Measurements from ENCODE around the gene GALNT5.
"Not testable (repeated sequence)": the region's sequence is repeated elsewhere in the genome, so short reads cannot be mapped to it uniquely, and the experiment has no call there.

GALNT5 gene

DNA sequence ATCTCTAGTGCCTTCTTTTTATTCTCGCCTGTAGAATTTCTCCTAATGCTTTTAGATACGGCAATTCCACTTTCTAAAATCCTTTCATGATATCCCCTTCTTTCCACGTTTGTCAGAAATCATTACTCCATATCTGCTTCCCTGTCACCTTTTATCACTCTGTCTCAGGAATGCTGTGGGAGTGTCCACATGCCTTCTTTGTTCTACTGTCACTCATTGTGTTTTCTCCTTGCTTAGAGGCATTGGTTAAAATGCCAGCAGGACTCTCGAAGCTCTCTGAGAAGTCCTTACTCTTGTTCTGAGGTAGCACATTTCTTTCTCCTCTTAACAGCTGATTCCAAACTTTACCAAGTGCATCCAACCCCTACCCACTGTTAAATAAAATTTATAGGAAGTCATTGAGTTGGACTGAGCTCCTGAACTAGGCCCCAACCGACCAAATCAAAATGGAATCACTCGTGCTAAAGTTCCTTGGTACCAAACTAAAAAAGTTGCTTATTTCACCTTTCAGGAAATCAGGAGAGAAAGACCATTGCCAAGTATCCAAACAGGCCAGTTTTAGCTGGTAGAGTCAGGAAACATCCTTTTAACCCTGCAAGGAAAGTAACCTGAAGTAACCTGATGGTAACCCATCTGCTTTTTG is 10.6 kb upstream of the GALNT5 start:
- DNase-seq (ENCODE audit: low spot score) = no peak

DNA sequence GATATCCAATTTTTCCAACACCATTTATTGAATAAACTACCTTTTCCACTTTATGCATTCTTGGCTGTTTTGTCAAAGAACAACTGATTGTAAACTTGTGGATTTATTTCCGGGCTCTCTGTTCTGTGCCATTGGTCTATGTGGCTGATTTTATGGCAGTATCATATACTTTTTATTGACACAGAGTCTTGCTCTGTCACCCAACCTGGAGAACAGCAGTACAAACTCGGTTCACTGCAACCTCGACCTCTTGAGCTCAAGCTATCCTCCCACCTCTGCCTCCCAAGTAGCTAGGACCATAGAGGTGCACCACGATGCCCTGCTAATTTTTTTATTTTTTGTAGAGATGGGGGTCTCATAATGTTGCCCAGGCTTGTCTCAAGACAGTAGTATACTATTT is 6.7 kb upstream of the GALNT5 start:
- DNase-seq (ENCODE audit: low spot score) = no peak

DNA sequence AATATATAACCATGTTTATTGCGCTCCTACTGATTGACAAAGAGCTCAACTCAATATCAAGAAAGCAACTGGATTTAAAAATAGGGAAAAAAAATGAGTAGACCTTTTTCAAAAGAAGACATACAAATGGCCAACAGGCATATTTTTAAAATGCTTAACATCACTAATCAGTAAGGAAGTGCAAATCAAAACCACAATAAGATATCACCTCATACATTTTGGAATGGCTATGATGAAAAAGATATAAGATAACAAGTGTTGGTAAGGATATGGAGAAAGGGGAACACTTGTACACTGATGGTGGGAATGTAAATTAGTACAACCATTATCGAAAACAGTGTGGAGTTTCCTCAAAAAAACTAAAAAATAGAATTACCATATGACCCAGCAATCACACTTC is 5.6 kb upstream of the GALNT5 start:
- no peak for DNase-seq (ENCODE audit: low spot score)

DNA sequence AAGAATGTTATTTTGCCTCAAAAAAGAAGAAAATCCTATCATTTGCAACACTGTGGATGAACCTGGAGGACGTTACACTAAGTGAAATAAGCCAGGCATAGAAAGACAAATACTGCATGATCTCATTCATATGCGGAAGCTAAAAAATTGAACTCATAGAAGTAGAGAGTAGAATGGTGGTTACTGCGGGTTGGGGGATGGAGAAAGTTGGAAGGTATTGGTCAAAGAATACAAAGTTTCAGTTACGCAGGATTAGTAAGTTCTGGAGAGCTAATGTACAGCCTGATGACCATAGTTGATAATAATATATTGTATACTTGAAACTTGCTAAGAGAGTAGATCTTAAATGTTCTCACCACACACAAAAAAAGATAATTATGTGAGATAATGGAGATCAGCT is 5.0 kb upstream of the GALNT5 start:
- DNase-seq (ENCODE audit: low spot score) = no peak

DNA sequence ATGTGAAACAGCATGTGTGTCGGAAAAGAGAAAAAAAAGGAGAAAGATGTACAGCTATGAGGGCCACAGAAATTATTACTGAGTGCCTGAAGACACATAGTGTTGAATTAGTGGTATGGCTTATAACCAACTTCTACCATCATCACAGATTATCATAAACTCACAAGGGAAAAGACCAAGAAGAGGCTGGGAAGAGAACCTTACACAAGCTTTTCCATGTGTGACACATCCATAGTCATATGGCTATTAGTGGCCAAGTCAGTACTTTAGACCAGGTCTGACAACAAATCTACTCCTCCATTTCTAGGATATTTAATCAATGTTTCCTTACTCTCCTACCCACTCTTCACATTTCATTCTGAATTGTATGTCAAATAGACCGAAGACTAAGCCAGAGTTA is 3.5 kb upstream of the GALNT5 start:
- no peak for DNase-seq (ENCODE audit: low spot score)

DNA sequence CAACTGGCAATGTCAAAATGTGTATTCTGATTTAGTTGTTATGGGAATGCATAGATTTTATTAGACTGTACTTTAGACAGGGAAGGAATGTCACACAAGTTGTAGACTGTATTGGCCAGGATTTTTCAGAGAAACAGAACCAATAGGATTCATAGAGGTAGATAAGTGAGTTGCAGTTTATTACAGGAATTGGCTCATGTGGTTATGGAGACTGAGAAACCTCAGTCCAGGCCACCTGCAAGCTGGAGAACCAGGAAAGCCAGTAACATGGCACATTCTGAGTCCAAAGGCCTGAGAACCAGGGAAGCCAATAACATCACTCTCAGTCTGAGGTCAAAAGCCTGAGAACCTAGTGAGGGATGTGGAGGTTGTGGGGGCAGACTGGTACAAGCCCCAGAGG is 1.8 kb upstream of the GALNT5 start:
- no peak for DNase-seq (ENCODE audit: low spot score)

DNA sequence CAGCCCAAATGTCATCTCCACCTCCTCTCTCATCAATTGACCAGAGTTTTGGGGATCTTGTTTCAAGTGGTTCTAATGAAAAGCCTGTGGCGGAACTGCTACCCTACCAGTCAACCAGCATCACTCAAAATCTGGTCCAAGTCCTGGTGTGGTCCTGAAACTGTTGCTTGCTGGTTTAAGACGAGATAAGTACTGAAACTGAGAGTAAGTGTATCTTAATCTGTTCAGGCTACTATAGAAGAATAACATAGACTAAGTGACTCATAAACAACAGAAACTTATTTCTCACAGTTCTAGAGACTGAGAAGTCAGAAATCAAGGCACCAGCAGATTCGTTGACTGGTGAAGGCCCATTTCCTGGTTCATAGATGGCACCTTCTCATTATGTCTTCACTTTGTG is 879 bp upstream of the GALNT5 start:
- DNase-seq (ENCODE audit: low spot score) = no peak

DNA sequence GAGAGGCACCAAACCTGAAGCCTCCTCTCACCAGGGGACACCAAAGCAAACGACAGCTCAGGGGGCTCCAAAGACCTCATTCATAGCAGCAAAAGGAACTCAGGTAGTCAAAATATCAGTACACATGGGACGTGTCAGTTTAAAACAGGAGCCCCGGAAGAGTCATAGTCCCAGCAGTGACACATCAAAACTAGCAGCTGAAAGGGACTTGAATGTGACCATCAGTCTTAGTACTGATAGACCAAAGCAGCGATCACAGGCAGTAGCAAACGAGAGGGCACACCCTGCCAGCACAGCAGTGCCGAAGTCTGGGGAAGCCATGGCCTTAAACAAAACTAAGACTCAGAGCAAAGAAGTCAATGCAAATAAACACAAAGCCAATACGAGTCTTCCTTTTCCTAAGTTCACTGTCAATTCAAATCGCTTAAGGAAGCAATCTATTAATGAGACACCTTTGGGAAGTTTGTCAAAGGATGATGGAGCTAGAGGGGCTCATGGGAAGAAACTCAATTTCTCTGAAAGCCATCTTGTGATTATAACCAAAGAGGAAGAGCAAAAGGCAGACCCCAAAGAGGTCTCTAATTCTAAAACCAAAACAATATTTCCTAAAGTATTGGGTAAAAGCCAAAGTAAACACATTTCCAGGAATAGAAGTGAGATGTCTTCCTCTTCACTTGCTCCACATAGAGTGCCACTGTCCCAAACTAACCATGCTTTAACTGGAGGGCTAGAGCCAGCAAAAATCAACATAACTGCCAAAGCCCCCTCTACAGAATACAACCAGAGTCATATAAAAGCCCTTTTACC is 1.2 kb downstream of the GALNT5 start:
- peak; percentile 71 for DNase-seq (ENCODE audit: low spot score)

DNA sequence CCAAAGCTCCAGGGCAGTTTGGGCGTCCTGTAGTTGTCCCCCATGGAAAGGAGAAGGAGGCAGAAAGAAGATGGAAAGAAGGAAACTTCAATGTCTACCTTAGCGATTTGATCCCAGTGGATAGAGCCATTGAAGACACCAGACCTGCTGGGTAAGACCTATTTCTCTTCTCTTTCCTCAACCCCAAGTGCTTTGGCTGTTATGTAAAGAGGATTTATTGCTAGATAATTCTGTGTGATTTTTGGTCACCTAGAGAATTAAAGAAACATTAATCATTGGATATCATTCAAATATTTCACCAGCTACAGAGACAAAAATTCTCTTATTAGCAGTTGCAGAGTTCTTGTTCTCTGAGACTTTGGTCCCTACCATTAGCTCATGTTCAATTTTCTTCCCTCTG is 1.9 kb downstream of the GALNT5 start:
- DNase-seq (ENCODE audit: low spot score) = peak; percentile 31

DNA sequence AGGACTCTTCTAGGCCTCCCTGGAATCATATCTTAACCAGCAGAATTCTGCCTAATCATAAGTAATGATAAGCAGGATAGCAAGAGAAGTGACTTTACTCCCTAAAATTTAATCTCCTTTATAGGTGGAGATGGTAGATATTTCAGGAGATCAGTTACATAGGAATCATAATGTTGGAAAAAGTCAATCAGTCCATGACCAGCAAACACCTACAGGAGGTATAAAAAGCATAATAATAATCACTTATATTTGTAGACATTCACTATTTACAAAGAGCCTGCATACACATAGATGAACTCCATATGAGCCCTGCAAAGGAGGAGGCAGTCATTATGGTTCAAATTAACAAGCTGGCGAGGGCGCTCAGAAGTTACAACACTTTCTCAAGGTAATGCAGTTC is 2.5 kb downstream of the GALNT5 start:
- no peak for DNase-seq (ENCODE audit: low spot score)

DNA sequence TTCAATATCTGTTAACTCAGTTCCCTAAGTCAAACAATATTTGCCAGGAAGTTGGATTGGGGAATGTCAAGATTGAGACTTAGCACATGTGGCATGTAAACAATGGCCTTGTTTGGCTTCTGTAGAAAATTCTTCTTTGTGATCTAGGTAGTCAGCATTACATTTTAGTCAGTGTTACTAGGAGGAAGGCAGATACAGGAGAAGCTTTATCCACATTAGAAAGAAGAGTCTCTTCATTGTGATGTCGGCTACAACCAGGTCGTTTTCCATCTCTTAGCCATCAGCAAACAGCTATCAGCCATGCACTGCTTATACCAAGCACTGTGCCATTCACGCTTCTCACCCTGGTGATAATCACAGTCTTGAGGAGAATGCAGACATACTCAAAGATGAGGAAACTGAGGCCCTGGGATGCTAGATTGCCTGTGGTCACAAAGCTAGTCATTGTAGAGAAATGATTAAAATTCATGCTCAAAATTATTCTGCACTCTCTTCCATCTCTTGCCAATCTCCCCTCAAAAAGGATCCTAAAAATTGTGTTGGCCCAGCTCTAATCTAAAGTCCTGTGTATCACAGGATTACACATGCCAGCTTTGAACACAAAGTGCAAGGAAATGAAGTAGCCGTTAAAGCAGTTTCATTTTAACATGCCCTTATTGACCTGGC is 3.2 kb downstream of the GALNT5 start:
- DNase-seq (ENCODE audit: low spot score) = peak; percentile 53

DNA sequence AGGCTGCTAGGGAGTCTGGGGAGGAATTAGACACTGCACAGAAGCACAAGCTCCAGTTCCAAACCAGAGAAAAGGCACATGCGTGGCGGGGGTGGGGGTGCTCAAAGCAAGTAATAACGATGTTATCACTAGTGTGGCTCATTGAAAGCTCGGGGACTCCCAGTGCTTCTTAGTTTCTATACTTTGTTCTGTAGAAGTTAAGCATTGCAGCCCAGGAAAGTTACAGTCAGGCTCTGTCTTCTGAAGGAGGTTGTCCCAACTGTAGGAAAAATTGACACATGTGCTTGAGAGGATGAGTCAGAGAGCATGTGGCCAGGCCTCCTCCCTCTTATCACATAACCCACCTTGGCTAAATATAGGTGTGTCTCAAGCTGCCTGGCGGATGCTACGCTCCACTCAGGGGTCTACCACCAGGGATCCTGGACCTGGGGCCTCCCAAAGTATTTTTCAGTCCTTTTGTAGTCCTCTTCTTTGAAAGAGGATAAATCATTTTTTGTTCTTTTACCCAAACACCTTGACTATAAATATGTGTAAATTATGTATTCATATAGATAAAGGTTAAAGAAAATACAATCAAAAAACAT is 3.8 kb downstream of the GALNT5 start:
- peak; percentile 66 for DNase-seq (ENCODE audit: low spot score)

DNA sequence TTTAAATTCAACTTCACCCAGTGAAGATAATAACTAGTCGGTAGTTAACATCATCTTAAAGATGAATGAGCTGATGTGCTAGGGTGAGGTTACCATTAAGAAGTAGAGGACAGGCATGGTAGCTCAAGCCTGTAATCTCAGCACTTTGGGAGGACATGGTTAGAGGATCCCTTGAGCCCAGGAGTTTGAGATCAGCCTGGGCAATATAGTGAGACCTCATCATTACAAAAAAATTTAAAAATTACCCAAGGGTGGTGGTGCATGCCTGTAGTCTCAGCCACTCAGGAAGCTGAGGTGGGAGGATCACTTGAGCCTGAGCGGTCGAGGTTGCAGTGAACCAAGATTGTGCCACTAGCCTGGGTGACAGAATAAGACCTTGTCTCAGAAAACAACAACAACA is 4.7 kb downstream of the GALNT5 start:
- no peak for DNase-seq (ENCODE audit: low spot score)

DNA sequence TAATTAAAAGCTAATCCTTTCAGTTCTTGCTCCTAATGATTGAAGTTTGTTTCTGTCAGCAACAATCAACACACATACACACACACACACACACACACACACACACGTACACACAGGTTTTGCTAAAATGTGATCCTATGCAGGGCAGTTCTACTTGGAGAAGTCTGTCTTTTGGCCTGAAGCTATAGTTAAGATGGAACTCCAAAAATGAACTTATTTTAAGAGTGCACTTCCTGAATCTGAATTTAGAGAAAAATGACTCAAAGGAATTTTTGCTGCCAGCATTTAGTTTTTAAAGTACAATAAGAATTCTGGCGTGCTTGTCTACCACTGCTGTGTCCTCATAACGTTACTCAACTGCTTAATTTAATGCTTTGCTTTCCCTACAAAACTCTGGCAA is 6.6 kb downstream of the GALNT5 start:
- peak; percentile 30 for DNase-seq (ENCODE audit: low spot score)

DNA sequence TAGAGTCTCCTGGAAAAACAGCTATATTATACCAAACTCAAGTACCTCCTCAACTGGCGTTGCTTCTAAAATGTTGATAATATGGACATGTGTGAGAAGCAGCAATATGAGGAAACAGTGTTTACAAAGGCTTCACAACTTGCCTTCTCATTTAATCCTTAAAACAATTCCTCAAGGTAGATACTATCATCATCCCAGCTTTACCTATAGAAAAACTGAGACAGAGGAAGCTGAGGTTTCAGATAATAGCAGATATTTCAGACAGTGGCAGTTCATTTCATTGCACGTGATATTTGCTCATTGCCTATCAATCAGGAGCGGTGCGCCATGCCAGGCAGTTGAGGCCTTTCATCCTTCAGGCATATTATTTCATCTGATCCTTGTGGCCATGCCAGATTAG is 8.3 kb downstream of the GALNT5 start:
- DNase-seq (ENCODE audit: low spot score) = no peak

DNA sequence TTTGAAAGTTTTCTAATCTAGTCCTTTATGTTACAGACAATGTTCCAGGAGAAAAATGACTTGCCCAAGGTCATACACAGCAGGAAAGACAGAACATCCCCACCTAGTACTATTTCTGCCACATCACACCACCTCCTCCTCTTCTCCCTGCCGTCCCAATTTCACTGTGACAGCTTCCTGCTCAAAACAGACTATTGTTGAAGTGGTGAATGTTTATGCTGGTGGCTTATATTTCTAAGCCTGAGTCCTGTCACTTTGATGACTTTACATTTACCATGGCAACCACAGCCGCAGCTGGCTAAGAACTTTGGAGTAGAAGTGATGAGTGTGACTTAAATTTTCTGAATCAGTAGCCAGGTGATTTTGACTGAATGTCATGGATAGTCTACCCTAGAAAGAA is 10.0 kb downstream of the GALNT5 start:
- no peak for DNase-seq (ENCODE audit: low spot score)

DNA sequence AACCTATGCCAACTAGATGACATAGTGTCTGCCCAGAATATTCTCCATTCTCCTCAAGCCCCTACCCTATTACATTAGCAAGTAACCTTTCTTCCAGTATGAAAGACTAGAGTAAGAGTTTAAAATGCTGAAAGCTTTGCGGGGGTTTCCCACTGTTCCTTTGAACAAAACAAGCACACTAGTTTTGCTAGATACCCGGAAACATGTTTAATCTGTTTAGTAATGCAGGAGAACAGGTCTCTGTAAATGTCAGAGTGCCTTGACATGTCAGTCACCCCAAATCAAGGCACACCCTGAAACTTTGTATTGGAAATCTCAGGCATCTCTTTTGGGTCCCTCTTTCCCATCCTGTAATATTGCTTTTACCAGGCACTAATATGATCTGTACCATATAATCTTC is 11.6 kb downstream of the GALNT5 start:
- no peak for DNase-seq (ENCODE audit: low spot score)

DNA sequence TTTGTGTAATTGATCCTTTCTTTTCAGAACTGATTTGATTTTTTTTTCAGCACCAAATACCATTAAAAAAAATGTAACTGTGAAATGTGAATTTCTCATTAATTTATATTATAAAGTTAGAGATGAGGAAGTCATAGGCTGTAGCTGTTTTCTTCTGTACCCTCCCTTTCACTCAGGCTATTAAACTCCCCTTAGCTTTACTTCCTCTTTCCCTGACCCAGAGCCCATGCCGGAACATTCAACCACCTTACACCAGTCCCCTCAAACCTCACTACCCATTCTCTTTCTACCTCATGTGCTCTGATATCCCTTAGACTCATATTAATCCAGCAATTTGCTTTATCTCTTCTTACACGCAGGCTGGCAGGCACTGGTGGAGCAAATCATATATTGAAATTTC is 12.4 kb downstream of the GALNT5 start:
- DNase-seq (ENCODE audit: low spot score) = no peak

DNA sequence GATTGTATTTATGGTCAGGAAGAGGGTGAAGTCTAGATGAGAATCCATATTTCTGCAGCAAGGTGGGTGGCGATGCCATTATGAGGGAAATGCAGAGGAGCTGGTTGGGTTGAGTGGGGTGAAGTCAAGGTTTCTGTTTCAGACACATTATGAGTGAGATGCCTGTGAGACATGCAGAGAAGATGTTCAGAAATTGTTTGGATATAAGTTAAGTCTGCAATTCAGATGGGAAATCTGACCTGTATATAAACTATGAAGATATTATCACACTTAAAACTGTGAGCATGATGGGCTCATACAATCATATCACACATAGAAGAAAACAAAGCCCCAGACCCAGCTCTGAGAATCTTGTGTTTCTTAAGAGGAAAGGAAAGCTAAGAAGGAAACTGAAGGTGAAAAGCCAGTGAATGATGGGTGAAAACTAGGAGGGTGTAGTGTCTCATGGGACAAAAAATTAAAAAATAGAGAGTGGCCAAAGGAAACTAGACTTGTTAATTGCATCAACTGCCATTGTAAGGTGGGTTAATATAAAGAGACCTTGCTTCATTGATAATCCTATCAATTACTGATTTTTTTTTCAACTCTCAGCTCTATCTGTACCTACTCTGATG is 14.2 kb downstream of the GALNT5 start:
- DNase-seq (ENCODE audit: low spot score) = no peak

DNA sequence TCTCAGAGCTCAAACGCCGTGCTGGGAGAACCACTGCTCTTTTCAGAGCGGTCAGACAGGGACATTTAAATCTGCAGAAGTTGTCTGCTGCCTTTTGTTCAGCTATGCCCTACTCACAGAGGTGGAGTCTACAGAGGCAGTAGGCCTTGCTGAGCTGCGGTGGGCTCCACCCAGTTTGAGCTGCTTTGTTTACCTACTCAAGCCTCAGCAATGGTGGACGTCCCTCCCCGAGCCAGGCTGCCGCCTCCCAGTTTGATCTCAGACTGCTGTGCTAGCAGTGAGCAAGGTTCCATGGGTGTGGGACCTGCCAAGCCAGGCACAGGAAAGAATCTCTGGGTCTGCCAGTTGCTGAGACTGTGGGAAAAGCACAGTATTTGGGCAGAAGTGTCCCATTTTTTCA is 21.8 kb downstream of the GALNT5 start:
- DNase-seq (ENCODE audit: low spot score) = not testable (repeated sequence)

DNA sequence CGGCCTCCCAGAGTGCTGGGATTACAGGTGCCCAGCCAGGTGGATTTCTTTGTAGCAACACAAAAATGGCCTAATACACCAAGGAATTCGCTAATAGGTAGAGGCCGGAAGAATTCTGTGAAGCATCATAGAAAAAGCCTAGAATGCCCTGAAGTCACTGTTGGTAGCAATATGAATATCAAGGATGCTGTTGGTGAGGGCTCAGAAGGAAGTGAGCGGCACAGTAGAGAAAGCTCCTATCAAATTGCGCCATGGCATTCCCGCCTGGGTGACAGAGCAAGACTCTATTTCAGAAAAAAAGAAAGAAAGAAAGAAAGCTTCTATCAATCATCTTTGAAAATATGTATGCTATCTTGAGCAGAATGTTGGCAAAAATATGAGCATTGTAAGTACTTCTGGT is 23.8 kb downstream of the GALNT5 start:
- DNase-seq (ENCODE audit: low spot score) = no peak

DNA sequence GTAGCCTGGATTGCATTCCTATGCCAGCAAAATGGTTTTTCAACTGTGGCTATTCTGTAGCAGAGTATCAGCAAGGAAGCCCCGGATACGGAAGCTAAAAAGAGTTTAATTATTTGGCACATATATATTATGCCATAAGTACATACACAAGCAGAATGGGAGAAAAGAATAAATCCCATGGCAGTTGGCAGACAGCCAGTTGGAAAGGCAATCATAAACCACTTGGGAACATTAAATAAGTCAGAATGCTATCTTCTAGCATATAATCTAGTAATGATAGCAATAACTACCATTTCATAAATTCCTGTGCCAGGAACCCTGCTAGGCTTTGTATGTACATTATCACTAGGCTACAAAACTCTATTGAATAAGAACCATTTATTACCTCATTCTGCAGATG is 26.0 kb downstream of the GALNT5 start:
- no peak for DNase-seq (ENCODE audit: low spot score)

DNA sequence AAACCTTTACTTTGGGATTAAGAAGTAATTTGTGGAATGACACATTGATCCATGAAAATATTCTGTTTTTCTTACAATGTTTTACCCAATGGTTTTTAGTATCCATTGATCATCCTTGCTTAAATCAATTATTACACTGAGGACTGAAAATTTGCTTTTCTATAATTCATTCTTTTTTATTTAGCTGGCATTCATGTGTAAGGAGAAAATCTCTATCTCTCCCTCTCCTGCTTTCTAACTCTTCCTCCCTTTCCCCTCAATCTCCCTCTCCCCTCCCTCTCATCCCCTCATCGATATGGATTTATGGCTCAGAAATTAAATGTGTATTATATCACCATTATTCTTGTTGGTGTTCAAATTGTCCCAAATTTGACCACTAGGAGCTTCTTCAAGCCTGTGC is 29.7 kb downstream of the GALNT5 start:
- no peak for DNase-seq (ENCODE audit: low spot score)
